GM13977 (cell line): ENCODE measurements around the gene PTAFR.

Experiments used
- DNase-seq: peaks from one replicate; pipeline ENCODE4 v3.0.0; 2012; ENCODE audit warnings: low spot score
- CTCF ChIP-seq: IDR thresholded peaks from 2 replicates; pipeline ENCODE4 v1.5.1; 2012; ENCODE audit warnings: mild to moderate bottlenecking, control low read depth; ENCODE audit not compliant: insufficient read depth; ENCODE audit errors: extremely low read depth, missing control alignments
- in situ Hi-C: fragments of 300-500 bp; cut with MboI; formaldehyde crosslinking; loops from one replicate; pipeline ENCODE4 v1.12.0; 2022; ENCODE audit warnings: low sequenced_read_pairs, low pct_unique_long_range_greater_than_20kb, mixed read lengths, inconsistent platforms; ENCODE audit not compliant: unreplicated experiment

Gene PTAFR

GRCh38 chr1:28176492-28177470 lies at the start of gene PTAFR:
TSS of gene PTAFR (minus strand) at chr1:28176690. CDS start at chr1:28151021, 25,669 bp downstream.
- no peak for TF ChIP-seq CTCF
- peak; percentile 46 for DNase-seq
- in situ Hi-C loops: no loop called here

- TF ChIP-seq CTCF: no peak
- DNase-seq: no peak
- in situ Hi-C loops: no loop called here
Observed at GRCh38 chr1:28213315-28213714, 36.8 kb upstream of the PTAFR start.

- in situ Hi-C loops: no loop called here
- no peak for TF ChIP-seq CTCF
- no peak for DNase-seq
Observed at GRCh38 chr1:28209700-28210099, 33.2 kb upstream of the PTAFR start.

- peak; percentile 55 for DNase-seq
- in situ Hi-C loops: no loop called here
- peak; percentile 80 for TF ChIP-seq CTCF
Observed at GRCh38 chr1:28208818-28209441, 32.4 kb upstream of the PTAFR start.

- DNase-seq: no peak
- in situ Hi-C loops: no loop called here
- TF ChIP-seq CTCF: no peak
Observed at GRCh38 chr1:28205243-28205642, 28.8 kb upstream of the PTAFR start.

- no peak for DNase-seq
- in situ Hi-C loops: loop anchor here (5.0 kb wide), 1 partner anchor 108 kb away; no protein-coding TSS in a partner anchor
- TF ChIP-seq CTCF: no peak
Observed at GRCh38 chr1:28200234-28200873, 23.9 kb upstream of the PTAFR start.
